ENCODE results near the gene RPUSD3. TPM values are rescaled to one million over a fixed set of nuclear protein-coding genes. Genes with fewer than 3 reads are reported as not detected.

Gene RPUSD3, protein sequence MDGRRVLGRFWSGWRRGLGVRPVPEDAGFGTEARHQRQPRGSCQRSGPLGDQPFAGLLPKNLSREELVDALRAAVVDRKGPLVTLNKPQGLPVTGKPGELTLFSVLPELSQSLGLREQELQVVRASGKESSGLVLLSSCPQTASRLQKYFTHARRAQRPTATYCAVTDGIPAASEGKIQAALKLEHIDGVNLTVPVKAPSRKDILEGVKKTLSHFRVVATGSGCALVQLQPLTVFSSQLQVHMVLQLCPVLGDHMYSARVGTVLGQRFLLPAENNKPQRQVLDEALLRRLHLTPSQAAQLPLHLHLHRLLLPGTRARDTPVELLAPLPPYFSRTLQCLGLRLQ
- 68.3 and 89.1 TPM in 2 replicates for total RNA-seq (2014; rRNA removed; shearing (Covaris generic))

DNA sequence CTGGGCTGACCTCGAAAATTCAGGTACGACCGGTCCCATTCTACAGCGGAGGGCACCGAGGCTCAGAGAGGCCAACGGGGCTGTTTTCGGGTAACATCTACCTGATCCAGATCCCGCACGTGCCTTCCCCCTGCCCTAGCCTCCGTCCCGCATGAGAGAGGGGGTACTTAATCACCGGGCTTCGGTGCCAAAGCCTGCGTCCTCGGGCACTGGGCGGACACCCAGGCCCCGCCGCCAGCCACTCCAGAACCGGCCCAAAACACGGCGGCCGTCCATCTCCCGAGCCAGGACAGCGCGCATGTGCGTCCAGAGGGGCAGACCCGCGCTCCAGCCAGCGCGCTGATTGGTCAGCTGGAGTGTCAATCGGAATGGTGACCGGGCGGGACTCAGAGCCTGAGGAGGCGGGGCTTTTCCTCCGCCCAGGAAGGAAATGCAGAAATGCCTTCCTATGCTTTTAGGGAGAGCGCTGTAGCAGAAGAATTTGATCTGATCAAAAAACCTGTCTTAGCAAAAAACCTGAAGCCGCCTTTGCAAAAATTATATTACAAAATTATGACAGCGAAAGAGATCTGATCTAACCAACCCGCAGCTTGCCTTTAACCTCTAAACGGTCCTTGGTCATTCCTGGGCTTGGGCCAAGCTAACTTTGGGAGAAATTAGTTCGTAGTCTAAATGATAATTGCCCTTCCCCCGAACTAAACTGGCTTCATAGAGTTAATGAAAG lies at the start of gene RPUSD3:
Gene RPUSD3, minus strand, starts transcription at position 294 of the 724 bp plus-strand sequence. Its CDS starts 18 bp downstream, at position 276.

DNA sequence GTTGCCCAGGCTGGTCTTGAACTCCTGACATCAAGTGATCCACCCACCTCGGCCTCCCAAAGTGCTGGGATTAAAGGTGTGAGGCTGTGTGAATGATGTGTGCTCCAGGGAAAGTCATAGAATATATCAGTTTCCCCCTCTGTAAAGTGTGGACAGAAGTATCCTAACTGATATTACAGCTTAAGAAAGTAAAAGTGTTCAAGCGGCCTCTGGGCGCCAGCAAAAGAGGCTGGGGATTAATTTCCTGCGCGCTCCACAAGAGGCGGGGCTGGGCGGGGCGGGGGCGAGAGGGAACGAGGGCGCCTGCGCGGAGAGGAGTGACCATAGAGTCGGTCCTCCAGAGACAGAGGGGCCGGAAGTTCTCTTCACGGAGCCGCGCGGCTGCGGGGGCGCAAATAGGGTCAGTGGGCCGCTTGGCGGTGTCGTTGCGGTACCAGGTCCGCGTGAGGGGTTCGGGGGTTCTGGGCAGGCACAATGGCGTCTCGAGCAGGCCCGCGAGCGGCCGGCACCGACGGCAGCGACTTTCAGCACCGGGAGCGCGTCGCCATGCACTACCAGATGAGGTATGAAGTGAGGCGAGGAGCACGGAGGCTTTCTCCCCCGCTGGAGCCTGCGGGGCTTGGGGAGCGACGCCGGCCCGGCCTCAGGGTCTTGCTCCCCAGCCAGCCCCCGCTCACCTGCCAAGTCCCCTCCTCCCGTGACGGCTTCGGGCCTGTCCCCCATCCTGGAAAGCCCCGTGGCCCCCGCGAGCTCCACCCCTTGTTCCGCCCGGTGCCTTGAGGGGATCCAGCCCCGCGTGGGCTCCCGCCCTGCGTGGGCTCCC lies 46.7 kb upstream of the RPUSD3 start, which contains the start of gene JAGN1:
Gene JAGN1, plus strand, starts transcription at position 362 of the 823 bp plus-strand sequence. Its CDS starts 113 bp downstream, at position 475.

DNA sequence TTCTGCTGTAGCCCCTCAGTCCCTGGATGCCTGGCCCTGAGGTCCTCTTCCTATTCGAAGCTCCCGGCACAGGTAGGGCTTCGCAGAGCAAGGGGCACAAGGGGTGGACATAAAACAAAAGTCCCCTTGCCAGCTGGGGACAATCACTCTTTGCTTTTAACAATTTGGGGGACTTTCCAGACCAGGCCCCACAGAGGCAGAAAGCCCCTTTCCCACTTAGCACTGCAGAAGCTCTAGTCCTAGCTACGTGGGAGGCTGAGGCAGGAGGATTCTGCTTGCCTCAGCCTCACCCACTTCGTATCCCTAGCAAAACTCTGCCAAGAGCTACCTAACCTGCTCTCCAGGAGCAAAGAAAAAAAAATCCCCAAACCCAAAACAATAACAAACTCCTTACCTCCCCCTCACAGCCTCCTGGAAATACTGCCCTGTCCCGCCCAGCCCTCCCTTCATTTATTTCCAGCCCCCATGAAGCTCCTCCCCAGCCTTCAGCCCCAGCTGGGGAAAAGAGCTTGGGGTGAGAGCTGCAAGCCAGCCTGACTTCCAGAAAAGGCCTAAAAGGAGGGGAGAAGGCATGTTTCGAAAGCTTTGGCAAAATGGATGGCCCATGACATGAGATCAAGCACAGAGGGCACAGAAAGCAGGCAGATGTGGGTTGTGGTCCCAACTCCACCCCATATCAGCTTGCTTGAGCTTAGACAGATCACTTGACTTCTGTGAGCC lies 36.2 kb upstream of the RPUSD3 start, which contains the start of gene CIDEC:
Gene CIDEC, minus strand, starts transcription at position 424 of the 720 bp plus-strand sequence. CDS start 1,767 bp downstream, outside the sequence.

DNA sequence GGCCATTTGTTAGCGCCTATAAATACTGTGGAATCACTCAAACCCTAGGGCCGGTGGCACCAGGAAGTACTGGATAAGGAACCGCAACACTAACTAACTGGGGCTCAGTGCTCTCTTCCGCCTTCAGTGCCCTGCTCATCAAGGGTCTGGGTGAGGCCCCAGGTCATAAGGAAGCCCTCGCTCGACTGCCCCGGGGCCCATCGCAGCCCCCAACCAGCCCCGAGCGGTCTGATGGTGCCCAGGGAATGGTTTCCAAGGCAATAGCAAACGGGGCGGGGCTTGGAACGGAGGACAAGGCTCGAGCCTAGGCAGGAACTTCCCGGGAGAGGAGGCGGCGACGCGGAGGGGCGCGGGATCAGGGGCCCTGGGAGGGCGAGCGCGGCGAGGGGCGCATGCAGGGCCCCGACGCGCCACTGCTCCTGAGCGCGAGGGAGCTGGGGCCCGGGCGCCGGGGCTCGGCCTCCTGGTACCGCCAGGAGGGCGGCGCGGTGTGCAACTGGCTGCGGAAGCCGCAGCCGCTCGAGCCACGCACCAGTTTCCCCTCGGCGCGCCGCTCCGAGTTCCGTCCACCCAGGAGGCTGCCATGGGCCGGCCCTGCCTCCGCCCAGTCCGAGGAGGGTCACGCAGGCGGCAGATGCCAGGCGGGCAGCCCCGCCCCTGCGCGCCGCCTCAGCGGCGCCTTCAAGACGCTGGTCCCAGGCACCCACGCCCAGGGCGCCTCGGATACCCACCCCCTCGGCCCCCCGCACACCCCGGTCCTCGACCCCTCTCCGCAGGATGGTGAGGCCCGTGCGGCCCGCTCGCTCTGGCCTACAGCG lies 34.0 kb downstream of the RPUSD3 start, which contains the start of gene TTLL3:
Gene TTLL3, plus strand, starts transcription at position 648 of the 818 bp plus-strand sequence. CDS start 400 bp downstream, outside the sequence.

DNA sequence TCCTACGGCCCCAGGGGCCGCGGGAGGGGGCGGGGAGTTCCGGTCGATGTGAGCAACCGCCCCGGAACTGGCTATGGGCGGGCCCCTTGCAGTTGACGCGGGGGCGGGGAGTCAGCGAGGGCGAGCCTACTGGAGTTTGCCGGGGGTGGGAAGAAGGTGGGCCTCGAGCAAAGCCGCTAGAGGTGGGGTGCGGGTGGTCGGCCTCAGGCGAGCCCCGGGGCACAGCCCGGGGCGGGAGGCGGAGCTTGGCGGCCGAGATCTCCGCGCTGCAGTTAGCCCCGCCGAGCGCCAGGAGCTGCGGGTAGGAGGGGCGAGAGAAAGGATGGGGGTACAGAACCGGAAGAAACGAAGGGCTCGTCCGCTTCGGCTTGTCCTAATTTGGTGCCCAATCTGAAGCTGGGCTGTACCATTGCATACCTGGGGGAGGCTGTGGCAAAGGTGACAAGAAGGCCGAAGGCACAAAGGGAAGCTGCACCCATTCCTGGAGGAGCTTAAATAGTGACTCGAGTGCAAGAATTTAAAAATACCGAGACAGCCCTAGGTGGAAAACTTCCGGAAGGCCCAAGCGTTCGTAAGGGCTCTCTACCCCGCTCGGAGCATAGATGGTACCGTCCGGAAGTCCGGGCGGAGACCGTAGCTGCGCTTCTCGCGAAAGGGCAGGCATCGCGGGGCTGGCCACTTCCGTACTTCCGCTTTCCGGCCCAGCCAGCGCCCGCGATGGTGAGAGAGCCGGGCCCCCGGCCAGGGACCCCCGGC lies 51.2 kb downstream of the RPUSD3 start, which contains the start of the genes ARPC4 and TADA3:
Gene ARPC4, plus strand, starts transcription at position 678 of the 756 bp plus-strand sequence. Its CDS starts 40 bp downstream, at position 718.
Gene TADA3, minus strand, starts transcription at position 69 of the 756 bp plus-strand sequence. CDS start 1,007 bp downstream, outside the sequence.

Other genes starting within 250 kb of the RPUSD3 start
- 39.7 and 42.3 TPM in 2 replicates for gene MTMR14, start 194.5 kb downstream of the RPUSD3 start, total RNA-seq (2014; rRNA removed; shearing (Covaris generic))
- 0.05 and 0.11 TPM in 2 replicates for gene CPNE9, start 140.2 kb downstream of the RPUSD3 start, total RNA-seq (2014; rRNA removed; shearing (Covaris generic))
- 41.5 and 43.6 TPM in 2 replicates for gene BRPF1, start 112.3 kb downstream of the RPUSD3 start, total RNA-seq (2014; rRNA removed; shearing (Covaris generic))
- gene OGG1, start 94.1 kb downstream of the RPUSD3 start, total RNA-seq (2014; rRNA removed; shearing (Covaris generic)), result 36.4 and 39.3 TPM in 2 replicates
- gene CAMK1, start 74.1 kb downstream of the RPUSD3 start, total RNA-seq (2014; rRNA removed; shearing (Covaris generic)), result 2.7 and 4.7 TPM in 2 replicates
- 107 and 109 TPM in 2 replicates for gene TADA3, start 51.5 kb downstream of the RPUSD3 start, total RNA-seq (2014; rRNA removed; shearing (Covaris generic))
- gene ARPC4, start 50.9 kb downstream of the RPUSD3 start, total RNA-seq (2014; rRNA removed; shearing (Covaris generic)), result 187 and 200 TPM in 2 replicates
- 11.8 and 15.3 TPM in 2 replicates for gene TTLL3, start 33.7 kb downstream of the RPUSD3 start, total RNA-seq (2014; rRNA removed; shearing (Covaris generic))
- 0.38 and 0.48 TPM in 2 replicates for gene CIDEC, start 36.2 kb upstream of the RPUSD3 start, total RNA-seq (2014; rRNA removed; shearing (Covaris generic))
- 36.3 and 37.3 TPM in 2 replicates for gene JAGN1, start 46.6 kb upstream of the RPUSD3 start, total RNA-seq (2014; rRNA removed; shearing (Covaris generic))
- gene IL17RE, start 58.8 kb upstream of the RPUSD3 start, total RNA-seq (2014; rRNA removed; shearing (Covaris generic)), result 0.15 and 0.24 TPM in 2 replicates
- 35.3 and 37.3 TPM in 2 replicates for gene IL17RC, start 73.1 kb upstream of the RPUSD3 start, total RNA-seq (2014; rRNA removed; shearing (Covaris generic))
- 18.7 and 20.7 TPM in 2 replicates for gene CRELD1, start 89.8 kb upstream of the RPUSD3 start, total RNA-seq (2014; rRNA removed; shearing (Covaris generic))
- 1.5 and 1.6 TPM in 2 replicates for gene PRRT3, start 108.4 kb upstream of the RPUSD3 start, total RNA-seq (2014; rRNA removed; shearing (Covaris generic))
- gene EMC3, start 142.8 kb upstream of the RPUSD3 start, total RNA-seq (2014; rRNA removed; shearing (Covaris generic)), result 42.6 and 59.0 TPM in 2 replicates
- gene FANCD2, start 182.4 kb upstream of the RPUSD3 start, total RNA-seq (2014; rRNA removed; shearing (Covaris generic)), result 42.7 and 46.6 TPM in 2 replicates